GM20000 (cell line): ENCODE data around the gene FREM1.

Experiments
- DNase-seq: peaks from one replicate; pipeline ENCODE4 v3.0.0; 2012; ENCODE audit warnings: low spot score
- TF ChIP-seq, protein P1 (sequence below): IDR thresholded peaks from 2 replicates; pipeline ENCODE4 v1.5.1; 2012; ENCODE audit warnings: mild to moderate bottlenecking, control low read depth; ENCODE audit errors: extremely low read depth, missing control alignments

Gene FREM1

GRCh38 chr9:14908295-14909180 lies 1.7 kb downstream of the FREM1 start:
- DNase-seq, result no peak
- TF ChIP-seq, protein P1, sequence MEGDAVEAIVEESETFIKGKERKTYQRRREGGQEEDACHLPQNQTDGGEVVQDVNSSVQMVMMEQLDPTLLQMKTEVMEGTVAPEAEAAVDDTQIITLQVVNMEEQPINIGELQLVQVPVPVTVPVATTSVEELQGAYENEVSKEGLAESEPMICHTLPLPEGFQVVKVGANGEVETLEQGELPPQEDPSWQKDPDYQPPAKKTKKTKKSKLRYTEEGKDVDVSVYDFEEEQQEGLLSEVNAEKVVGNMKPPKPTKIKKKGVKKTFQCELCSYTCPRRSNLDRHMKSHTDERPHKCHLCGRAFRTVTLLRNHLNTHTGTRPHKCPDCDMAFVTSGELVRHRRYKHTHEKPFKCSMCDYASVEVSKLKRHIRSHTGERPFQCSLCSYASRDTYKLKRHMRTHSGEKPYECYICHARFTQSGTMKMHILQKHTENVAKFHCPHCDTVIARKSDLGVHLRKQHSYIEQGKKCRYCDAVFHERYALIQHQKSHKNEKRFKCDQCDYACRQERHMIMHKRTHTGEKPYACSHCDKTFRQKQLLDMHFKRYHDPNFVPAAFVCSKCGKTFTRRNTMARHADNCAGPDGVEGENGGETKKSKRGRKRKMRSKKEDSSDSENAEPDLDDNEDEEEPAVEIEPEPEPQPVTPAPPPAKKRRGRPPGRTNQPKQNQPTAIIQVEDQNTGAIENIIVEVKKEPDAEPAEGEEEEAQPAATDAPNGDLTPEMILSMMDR, result no peak

- no peak for DNase-seq
- TF ChIP-seq, protein P1, result no peak
Observed at GRCh38 chr9:14907696-14908095, 2.5 kb downstream of the FREM1 start.

DNA sequence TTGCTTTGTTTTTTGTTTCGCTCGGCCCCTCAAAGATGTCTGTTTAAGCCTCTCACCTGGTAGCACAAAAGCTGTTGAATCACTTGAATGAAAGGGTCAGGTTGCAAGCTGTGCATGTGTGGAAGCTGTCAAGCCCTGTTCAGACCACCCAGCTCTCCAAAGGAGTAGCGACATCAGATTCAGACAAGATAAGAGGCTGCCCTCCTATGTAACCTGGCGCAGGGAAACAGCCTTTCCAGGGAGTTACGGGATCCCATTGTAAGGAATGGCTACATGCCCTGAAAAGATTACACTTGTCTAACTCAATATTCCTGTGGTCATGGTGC lies 2.9 kb downstream of the FREM1 start:
- TF ChIP-seq, protein P1, result no peak
- no peak for DNase-seq

- TF ChIP-seq, protein P1, result no peak
- DNase-seq, result no peak
Observed at GRCh38 chr9:14906644-14907359, 3.4 kb downstream of the FREM1 start.

DNA sequence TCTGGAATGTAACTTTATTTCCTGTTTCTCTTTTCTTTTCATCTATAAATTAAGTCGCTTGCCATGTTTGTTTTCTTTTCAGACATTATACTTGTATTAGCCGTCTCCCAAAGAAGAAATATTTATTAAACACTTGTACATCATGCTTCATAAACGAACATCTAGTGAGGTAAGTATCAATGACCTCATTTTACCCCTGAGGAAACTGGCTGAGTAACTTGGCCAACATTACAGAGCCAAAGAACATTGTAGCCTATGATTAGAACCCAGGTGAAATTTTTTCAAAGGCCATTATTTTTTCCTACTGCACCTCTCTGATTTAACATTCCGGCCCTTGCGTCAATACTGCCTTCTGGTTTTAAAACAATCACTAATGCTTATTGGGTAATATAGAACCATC lies 4.2 kb downstream of the FREM1 start:
- TF ChIP-seq, protein P1, result no peak
- DNase-seq, result no peak

DNA sequence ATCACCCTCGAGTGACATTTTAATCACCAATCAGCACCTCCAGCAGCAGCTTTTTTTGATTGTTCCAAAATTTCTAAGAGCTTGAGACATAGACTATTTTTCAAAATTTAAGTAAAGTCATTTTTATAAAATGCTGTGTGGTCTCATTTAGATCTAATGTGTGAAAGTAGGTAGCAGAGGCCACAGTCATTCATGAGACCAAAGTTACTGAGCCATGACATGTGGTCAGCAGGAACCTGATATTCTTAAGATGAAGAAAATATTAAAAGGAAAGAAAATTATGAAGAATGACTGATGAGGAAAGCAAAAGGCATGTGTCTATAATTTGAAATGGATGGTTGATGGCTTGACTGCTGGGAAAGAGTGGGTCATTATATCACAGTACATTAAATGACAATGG lies 7.2 kb downstream of the FREM1 start:
- TF ChIP-seq, protein P1, result no peak
- DNase-seq, result no peak

GRCh38 chr9:14902561-14902960 lies 7.7 kb downstream of the FREM1 start:
- DNase-seq, result no peak
- TF ChIP-seq, protein P1, result no peak
